T-helper 22 cell (primary cell): ENCODE data around the gene CST6.

Experiments
- DNase-seq: peaks from one replicate; pipeline ENCODE4 v3.0.0-alpha.2; 2020; ENCODE audit warnings: low read depth

CST6 gene

GRCh38 chr11:66011785-66012303 lies at the start of gene CST6:
CST6 (plus strand) TSS chr11:66012008; CDS start chr11:66012045, 37 bp downstream.
- DNase-seq = no peak

- no peak for DNase-seq
Observed at GRCh38 chr11:65962141-65962564, 49.7 kb upstream of the CST6 start.

- no peak for DNase-seq
Observed at GRCh38 chr11:65964906-65965305, 46.9 kb upstream of the CST6 start.

- DNase-seq = no peak
Observed at GRCh38 chr11:65965986-65966762, 45.6 kb upstream of the CST6 start.

GRCh38 chr11:65967329-65967934 lies 44.4 kb upstream of the CST6 start:
- DNase-seq = no peak

- DNase-seq = no peak
Observed at GRCh38 chr11:65968600-65969482, 43.0 kb upstream of the CST6 start.

- DNase-seq = no peak
Observed at GRCh38 chr11:65972116-65972515, 39.7 kb upstream of the CST6 start.

- no peak for DNase-seq
Observed at GRCh38 chr11:65973439-65974110, 38.2 kb upstream of the CST6 start.

- no peak for DNase-seq
Observed at GRCh38 chr11:65975771-65976170, 36.0 kb upstream of the CST6 start.

GRCh38 chr11:65976216-65977176 lies 35.3 kb upstream of the CST6 start:
- DNase-seq = no peak

- DNase-seq = no peak
Observed at GRCh38 chr11:65977621-65978390, 34.0 kb upstream of the CST6 start.

GRCh38 chr11:65978391-65979238 lies 33.2 kb upstream of the CST6 start:
- no peak for DNase-seq

GRCh38 chr11:65979261-65979759 lies 32.5 kb upstream of the CST6 start:
- no peak for DNase-seq

- no peak for DNase-seq
Observed at GRCh38 chr11:65981101-65981740, 30.6 kb upstream of the CST6 start.

- DNase-seq = no peak
Observed at GRCh38 chr11:65981972-65982823, 29.6 kb upstream of the CST6 start.

- no peak for DNase-seq
Observed at GRCh38 chr11:65982824-65983588, 28.8 kb upstream of the CST6 start.
